PC-9 (cell line): ENCODE results near the gene FOXP3. TPM values are rescaled to one million over a fixed set of nuclear protein-coding genes. Genes with fewer than 3 reads are reported as not detected.

Experiments
- Bru-seq: library from RNA; stranded (reverse); fragments of 400-500 nt; gene quantifications from one replicate; lab custom pipeline; 2021; lab: Mats Ljungman, UMichigan
- BruChase-seq, 2 experiments: library from RNA; stranded (reverse); fragments of 400-500 nt; gene quantifications; one replicate each; lab custom pipeline; 2021; lab: Mats Ljungman, UMichigan
- BruUV-seq: library from RNA; stranded (reverse); fragments of 400-500 nt; replicated peaks from 2 replicates; lab custom pipeline; 2021; lab: Mats Ljungman, UMichigan
- CTCF ChIA-PET: fragments of 300-600 bp; sonication (Branson Sonifier 250); formaldehyde crosslinking; loops from one replicate; lab custom pipeline; 2022; ENCODE audit warnings: antibody characterized with exemption; lab: Charles Lee
- POLR2A ChIA-PET: fragments of 300-600 bp; sonication (Branson Sonifier 250); formaldehyde crosslinking; loops from one replicate; lab custom pipeline; 2022; ENCODE audit warnings: antibody characterized with exemption; ENCODE audit not compliant: unreplicated experiment; lab: Charles Lee
- DNase-seq, 2 experiments: peaks; one replicate each; pipeline versions ENCODE4 v3.0.0 to v3.0.0-alpha.2; 2015 to 2022; ENCODE audit warnings: mixed read lengths in 1 of 2
- H2AFZ ChIP-seq: fragments of 200-600 bp; sonication (generic); 2 replicates; pipeline ENCODE4 v1.8.1; 2017; ENCODE audit warnings: antibody characterized with exemption
- H3F3A ChIP-seq: fragments of 200-600 bp; sonication (generic); 2 replicates; pipeline ENCODE4 v1.8.1; 2017; ENCODE audit warnings: antibody characterized with exemption, mild to moderate bottlenecking, low read depth; ENCODE audit not compliant: insufficient read depth
- H3K27ac ChIP-seq: fragments of 200-600 bp; sonication (generic); 2 replicates; pipeline ENCODE4 v1.6.1; 2016; ENCODE audit warnings: mixed run types
- H3K27me3 ChIP-seq: fragments of 200-600 bp; sonication (generic); 2 replicates; pipeline ENCODE4 v1.6.1; 2016; ENCODE audit warnings: low read depth, mixed run types; ENCODE audit not compliant: insufficient read depth
- H3K36me3 ChIP-seq: fragments of 200-600 bp; sonication (generic); 2 replicates; pipeline ENCODE4 v1.6.1; 2016; ENCODE audit warnings: low read depth, mixed run types
- H3K4me1 ChIP-seq: fragments of 200-600 bp; sonication (generic); replicated peaks from 2 replicates; pipeline ENCODE4 v1.6.1; 2016; ENCODE audit warnings: mixed run types; ENCODE audit not compliant: insufficient read depth
- H3K4me2 ChIP-seq: fragments of 200-600 bp; sonication (generic); 2 replicates; pipeline ENCODE4 v1.6.1; 2017; ENCODE audit warnings: mixed run types
- H3K4me3 ChIP-seq: fragments of 200-600 bp; sonication (generic); 2 replicates; pipeline ENCODE4 v1.6.1; 2016; ENCODE audit warnings: mixed run types
- H3K79me2 ChIP-seq: fragments of 200-600 bp; sonication (generic); 2 replicates; pipeline ENCODE4 v1.6.1; 2017; ENCODE audit warnings: low read depth, mixed run types
- H3K9me2 ChIP-seq: fragments of 200-600 bp; sonication (generic); 2 replicates; pipeline ENCODE4 v1.8.1; 2017; ENCODE audit warnings: mild to moderate bottlenecking; ENCODE audit not compliant: insufficient read depth
- H3K9me3 ChIP-seq: fragments of 200-600 bp; sonication (generic); 2 replicates; pipeline ENCODE4 v1.8.1; 2016; ENCODE audit warnings: low read depth; ENCODE audit not compliant: insufficient read depth
- H4K20me1 ChIP-seq: fragments of 200-600 bp; sonication (generic); 2 replicates; pipeline ENCODE4 v1.8.1; 2017; ENCODE audit not compliant: insufficient read depth
- EZH2 ChIP-seq: fragments of 200-600 bp; sonication (generic); IDR thresholded peaks from 2 replicates; pipeline ENCODE4 v1.8.0; 2017; ENCODE audit warnings: antibody characterized with exemption, low read depth
- intact Hi-C: fragments of 100-400 bp; cut with micrococcal nuclease; formaldehyde crosslinking; loops from one replicate; pipeline ENCODE4 v1.10.0; 2022; ENCODE audit not compliant: unreplicated experiment
- long read RNA-seq: library from polyadenylated mRNA; stranded (forward); transcript quantifications from one replicate; pipeline ENCODE4 v2.0.0, GENCODE V29; 2022
- total RNA-seq: library from RNA; stranded (reverse); gene quantifications from 2 replicates; pipeline ENCODE4 v1.2.3, GENCODE V29; 2021
- TF ChIP-seq, protein P1 (sequence below): fragments of 200-600 bp; sonication (generic); conservative IDR thresholded peaks from 2 replicates; pipeline ENCODE4 v1.6.1; 2017; ENCODE audit warnings: mixed run types, antibody characterized with exemption, mild to moderate bottlenecking, moderate library complexity

The FOXP3 gene
- total RNA-seq (not detected in 2 replicates), Bru-seq, nascent RNA (percentile 15 among the genes with signal in this experiment), BruChase-seq, experiment 1, labeled RNA remaining after a 2-hour chase (not detected), BruChase-seq, experiment 2, labeled RNA remaining after a 6-hour chase (percentile 11 among the genes with signal in this experiment)
- long read RNA-seq, result 0 reads

- DNase-seq, result no peak
- no peaks in the 10 kb centered on the region for H3K9me2 ChIP-seq
- no peak for TF ChIP-seq EZH2
- TF ChIP-seq, protein P1, sequence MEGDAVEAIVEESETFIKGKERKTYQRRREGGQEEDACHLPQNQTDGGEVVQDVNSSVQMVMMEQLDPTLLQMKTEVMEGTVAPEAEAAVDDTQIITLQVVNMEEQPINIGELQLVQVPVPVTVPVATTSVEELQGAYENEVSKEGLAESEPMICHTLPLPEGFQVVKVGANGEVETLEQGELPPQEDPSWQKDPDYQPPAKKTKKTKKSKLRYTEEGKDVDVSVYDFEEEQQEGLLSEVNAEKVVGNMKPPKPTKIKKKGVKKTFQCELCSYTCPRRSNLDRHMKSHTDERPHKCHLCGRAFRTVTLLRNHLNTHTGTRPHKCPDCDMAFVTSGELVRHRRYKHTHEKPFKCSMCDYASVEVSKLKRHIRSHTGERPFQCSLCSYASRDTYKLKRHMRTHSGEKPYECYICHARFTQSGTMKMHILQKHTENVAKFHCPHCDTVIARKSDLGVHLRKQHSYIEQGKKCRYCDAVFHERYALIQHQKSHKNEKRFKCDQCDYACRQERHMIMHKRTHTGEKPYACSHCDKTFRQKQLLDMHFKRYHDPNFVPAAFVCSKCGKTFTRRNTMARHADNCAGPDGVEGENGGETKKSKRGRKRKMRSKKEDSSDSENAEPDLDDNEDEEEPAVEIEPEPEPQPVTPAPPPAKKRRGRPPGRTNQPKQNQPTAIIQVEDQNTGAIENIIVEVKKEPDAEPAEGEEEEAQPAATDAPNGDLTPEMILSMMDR, result no peak
- intact Hi-C loops, result no loop called here
- H3K4me1 ChIP-seq, result no peaks in the 10 kb centered on the region
- BruUV-seq, result no TSS peak
- no peaks in the 10 kb centered on the region for H3F3A ChIP-seq
- H3K4me2 ChIP-seq, result no peak within 1 kb of the TSS
- no peak within 1 kb of the TSS for H2AFZ ChIP-seq
- no peaks in the 10 kb centered on the region for H3K36me3 ChIP-seq
- H3K9me3 ChIP-seq, result no peaks in the 10 kb centered on the region
- no peaks in the 10 kb centered on the region for H3K79me2 ChIP-seq
- no peak within 1 kb of the TSS for H3K4me3 ChIP-seq
- H3K27ac ChIP-seq, result no peak within 1 kb of the TSS
- no peaks in the 10 kb centered on the region for H3K27me3 ChIP-seq
- CTCF ChIA-PET, result no interaction called here
- no peaks in the 10 kb centered on the region for H4K20me1 ChIP-seq
- POLR2A ChIA-PET, result no interaction called here
These were observed at the start of gene FOXP3 for GRCh38 chrX:49264460-49264859. FOXP3 (minus strand) TSS chrX:49264710; CDS start chrX:49258505, 6,205 bp downstream.

DNA sequence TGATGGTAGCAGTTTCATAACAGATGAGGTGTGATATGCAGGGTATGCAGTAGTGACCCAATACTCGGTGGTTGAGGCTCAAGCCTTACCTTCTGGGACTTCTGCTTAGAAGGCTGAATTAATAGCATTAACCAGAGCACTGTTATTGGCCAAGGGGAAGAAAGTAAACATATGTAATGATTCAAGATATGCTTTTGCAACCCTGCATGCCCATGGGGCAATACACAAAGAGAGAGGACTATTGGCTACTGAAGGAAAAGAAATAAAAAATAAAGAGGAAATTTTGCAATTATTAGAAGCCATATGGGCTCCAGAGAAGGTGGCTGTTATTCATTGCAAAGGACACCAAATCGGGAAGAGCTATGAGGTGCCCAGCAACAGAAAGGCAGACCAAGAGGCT, 47.7 kb upstream of the FOXP3 start:
- Histone ChIP-seq H3K4me1 (no peaks in the 10 kb centered on the region), H3K27ac (no peak overlapping the region), H3K79me2 (no peaks in the 10 kb centered on the region), H3K36me3 (no peaks in the 10 kb centered on the region), H3F3A (no peaks in the 10 kb centered on the region), H4K20me1 (no peaks in the 10 kb centered on the region), H2AFZ (no peak overlapping the region), H3K9me3 (no peaks in the 10 kb centered on the region), H3K4me2 (no peak overlapping the region), H3K27me3 (no peaks in the 10 kb centered on the region), H3K4me3 (no peak overlapping the region), H3K9me2 (no peaks in the 10 kb centered on the region)
- POLR2A ChIA-PET, result no interaction called here
- no peak for DNase-seq
- BruUV-seq, result no TSS peak
- TF ChIP-seq EZH2, result no peak
- TF ChIP-seq, protein P1, result no peak
- CTCF ChIA-PET, result no interaction called here
- intact Hi-C loops, result no loop called here

GRCh38 chrX:49310371-49310770, 45.9 kb upstream of the FOXP3 start:
- Histone ChIP-seq H3K27me3 (no peaks in the 10 kb centered on the region), H3K79me2 (no peaks in the 10 kb centered on the region), H2AFZ (no peak overlapping the region), H3K27ac (no peak overlapping the region), H4K20me1 (no peaks in the 10 kb centered on the region), H3F3A (no peaks in the 10 kb centered on the region), H3K4me2 (no peak overlapping the region), H3K4me3 (no peak overlapping the region), H3K36me3 (no peaks in the 10 kb centered on the region), H3K9me3 (no peaks in the 10 kb centered on the region), H3K9me2 (no peaks in the 10 kb centered on the region), H3K4me1 (no peaks in the 10 kb centered on the region)
- no TSS peak for BruUV-seq
- DNase-seq, result no peak
- intact Hi-C loops, result no loop called here
- POLR2A ChIA-PET, result no interaction called here
- CTCF ChIA-PET, result no interaction called here
- TF ChIP-seq, protein P1, result no peak
- no peak for TF ChIP-seq EZH2
